Coronary artery (tissue), 2 donors: ENCODE measurements around the gene HLA-DOA.

Source experiments
- DNase-seq: peaks from one replicate; pipeline ENCODE4 v3.0.0-alpha.2; 2017; ENCODE audit warnings: low spot score
- H3K27ac ChIP-seq, 2 donors: fragments of 200-600 bp; sonication (generic); one replicate each; pipeline ENCODE4 v1.5.1; 2016 to 2019
- H3K4me3 ChIP-seq: fragments of 200-600 bp; sonication (generic); 2 replicates; pipeline ENCODE4 v1.5.1; 2016; ENCODE audit warnings: mild to moderate bottlenecking, moderate library complexity
- CTCF ChIP-seq: fragments of 200-600 bp; sonication (generic); IDR thresholded peaks from one replicate; pipeline ENCODE4 v1.5.1; 2019; ENCODE audit warnings: antibody characterized with exemption

The HLA-DOA gene

GRCh38 chr6:33023536-33023935, 14.1 kb upstream of the HLA-DOA start:
- TF ChIP-seq CTCF = no peak
- H3K27ac ChIP-seq = no peak overlapping the region
- no peak for DNase-seq
- no peak overlapping the region for H3K4me3 ChIP-seq

- no peak for DNase-seq
- no peak overlapping the region for H3K27ac ChIP-seq
- TF ChIP-seq CTCF = no peak
- H3K4me3 ChIP-seq = no peak overlapping the region
Observed at GRCh38 chr6:33021917-33022316, 12.5 kb upstream of the HLA-DOA start.

GRCh38 chr6:33019372-33019771, 10.0 kb upstream of the HLA-DOA start:
- Histone ChIP-seq H3K4me3 (peak overlapping the region; percentile 60), H3K27ac (peak overlapping the region; percentile 65 to 70)
- DNase-seq = no peak
- TF ChIP-seq CTCF = no peak

- DNase-seq = no peak
- peak overlapping the region; percentile 65 to 70 for H3K27ac ChIP-seq
- no peak for TF ChIP-seq CTCF
- H3K4me3 ChIP-seq = peak overlapping the region; percentile 60
Observed at GRCh38 chr6:33018904-33019303, 9.5 kb upstream of the HLA-DOA start.

- Histone ChIP-seq H3K4me3 (peak overlapping the region; percentile 60), H3K27ac (peak overlapping the region; percentile 50 to 65)
- no peak for TF ChIP-seq CTCF
- no peak for DNase-seq
Observed at GRCh38 chr6:33018418-33018817, 9.0 kb upstream of the HLA-DOA start.

GRCh38 chr6:33017694-33018353, 8.4 kb upstream of the HLA-DOA start:
- no peak for DNase-seq
- TF ChIP-seq CTCF = no peak
- H3K4me3 ChIP-seq = no peak overlapping the region
- H3K27ac ChIP-seq = peak overlapping the region; percentile 50 to 65

- H3K27ac ChIP-seq = peak overlapping the region in 1 of 2 donors; percentile 50
- no peak for DNase-seq
- TF ChIP-seq CTCF = no peak
- no peak overlapping the region for H3K4me3 ChIP-seq
Observed at GRCh38 chr6:33017018-33017417, 7.6 kb upstream of the HLA-DOA start.
